ENCODE measurements around the gene P2RY2. TPM values are rescaled to one million over a fixed set of nuclear protein-coding genes. Genes with fewer than 3 reads are reported as not detected.

Gene P2RY2
- total RNA-seq, 6 donors from 2014 or later = 7.8 to 15.0 (median 11.7) TPM

- WGBS, 2 donors = 80 to 93% methylated on average over 2 of the region's 2 CpGs
- no peaks in the 10 kb centered on the region for H3K9me3 ChIP-seq
- no peak overlapping the region for H3K27ac ChIP-seq
- TF ChIP-seq POLR2A (IDR thresholded peaks at IDR 0.05) = no peak
- no peak for TF ChIP-seq POLR2AphosphoS5 (IDR thresholded peaks at IDR 0.05)
- no peak for TF ChIP-seq EP300 (IDR thresholded peaks at IDR 0.05)
- TF ChIP-seq CTCF (IDR thresholded peaks at IDR 0.05) = no peak
- H3K36me3 ChIP-seq = no peaks in the 10 kb centered on the region
- ATAC-seq (ENCODE audit: low FRiP score in 2 of 2) = no peak
- peaks cover 0 to 13% (median 5%) of the 10 kb centered on the region in 4 donors for H3K27me3 ChIP-seq
- DNase-seq = no peak
- peaks cover 4 to 12% (median 7%) of the 10 kb centered on the region in 4 donors for H3K4me1 ChIP-seq
- no peak overlapping the region for H3K4me3 ChIP-seq
Observed at GRCh38 chr11:73263640-73264039, 45.6 kb downstream of the P2RY2 start.

- H3K27ac ChIP-seq = no peak overlapping the region
- peaks cover 0 to 13% (median 5%) of the 10 kb centered on the region in 4 donors for H3K27me3 ChIP-seq
- H3K4me3 ChIP-seq = no peak overlapping the region
- WGBS, 2 donors = 90 to 97% methylated on average over 4 of the region's 4 CpGs
- TF ChIP-seq CTCF (IDR thresholded peaks at IDR 0.05) (no peak), POLR2AphosphoS5 (IDR thresholded peaks at IDR 0.05) (no peak), POLR2A (IDR thresholded peaks at IDR 0.05) (no peak), EP300 (IDR thresholded peaks at IDR 0.05) (no peak)
- H3K9me3 ChIP-seq = no peaks in the 10 kb centered on the region
- peaks cover 13 to 25% (median 22%) of the 10 kb centered on the region in 4 donors for H3K4me1 ChIP-seq
- DNase-seq = no peak
- no peaks in the 10 kb centered on the region for H3K36me3 ChIP-seq
- ATAC-seq (ENCODE audit: low FRiP score in 2 of 2) = no peak
Observed at GRCh38 chr11:73265278-73265810, 47.3 kb downstream of the P2RY2 start.

GRCh38 chr11:73265853-73266645 is 48.0 kb downstream of the P2RY2 start:
- DNase-seq (no peak), ATAC-seq (ENCODE audit: low FRiP score in 2 of 2) (no peak)
- H3K36me3 ChIP-seq = no peaks in the 10 kb centered on the region
- TF ChIP-seq POLR2A (IDR thresholded peaks at IDR 0.05) = no peak
- no peak for TF ChIP-seq CTCF (IDR thresholded peaks at IDR 0.05)
- no peak for TF ChIP-seq POLR2AphosphoS5 (IDR thresholded peaks at IDR 0.05)
- no peak for TF ChIP-seq EP300 (IDR thresholded peaks at IDR 0.05)
- H3K27me3 ChIP-seq = peaks cover 0 to 13% (median 5%) of the 10 kb centered on the region in 4 donors
- H3K4me1 ChIP-seq = peaks cover 17 to 32% (median 24%) of the 10 kb centered on the region in 4 donors
- no peak overlapping the region for H3K27ac ChIP-seq
- no peaks in the 10 kb centered on the region for H3K9me3 ChIP-seq
- no peak overlapping the region for H3K4me3 ChIP-seq
- 87 to 89% methylated on average over 3 of the region's 3 CpGs for WGBS, 2 donors

- no peak for DNase-seq
- Histone ChIP-seq H3K36me3 (no peaks in the 10 kb centered on the region), H3K27ac (no peak overlapping the region), H3K4me1 (peaks cover 17 to 36% (median 24%) of the 10 kb centered on the region in 4 donors), H3K4me3 (no peak overlapping the region), H3K27me3 (peaks cover 0 to 13% (median 5%) of the 10 kb centered on the region in 4 donors), H3K9me3 (no peaks in the 10 kb centered on the region)
- TF ChIP-seq POLR2AphosphoS5 (IDR thresholded peaks at IDR 0.05) (no peak), CTCF (IDR thresholded peaks at IDR 0.05) (no peak), POLR2A (IDR thresholded peaks at IDR 0.05) (no peak), EP300 (IDR thresholded peaks at IDR 0.05) (no peak)
- no peak for ATAC-seq (ENCODE audit: low FRiP score in 2 of 2)
- WGBS, 2 donors = 83 to 96% methylated on average over 3 to 4 of the region's 4 CpGs
Observed at GRCh38 chr11:73266646-73267020, 48.6 kb downstream of the P2RY2 start.
